GM12878 (cell line): ENCODE results near the gene LIPN. TPM values are rescaled to one million over a fixed set of nuclear protein-coding genes. Genes with fewer than 3 reads are reported as not detected.

Experiments used
- ATAC-seq: fragments of 200-7000 bp; cut with Tn5 transposase; 3 replicates; pipeline ENCODE4 v1.9.1; 2020; ENCODE audit warnings: mild to moderate bottlenecking, moderate library complexity
- BruUV-seq: library from RNA; stranded (reverse); fragments of 400-500 nt; replicated peaks from 2 replicates; lab custom pipeline; 2021; lab: Mats Ljungman, UMichigan
- CTCF ChIA-PET: fragments of 300-600 bp; sonication (Branson Sonifier 250); formaldehyde crosslinking; extraction: SDS; loops from one replicate; lab custom pipeline; 2021; ENCODE audit warnings: inconsistent platforms; lab: Yijun Ruan, JAX
- POLR2A ChIA-PET: fragments of 350-600 bp; formaldehyde crosslinking; extraction: SDS; loops from one replicate; lab custom pipeline; 2021; ENCODE audit warnings: inconsistent platforms; lab: Charles Lee
- RAD21 ChIA-PET: fragments of 300-600 bp; sonication (Branson Sonifier 250); formaldehyde crosslinking; loops from one replicate; lab custom pipeline; 2023; ENCODE audit warnings: antibody characterized with exemption; ENCODE audit not compliant: unreplicated experiment; lab: Charles Lee
- SMC1A ChIA-PET: fragments of 300-600 bp; sonication (Branson Sonifier 250); formaldehyde crosslinking; loops from one replicate; lab custom pipeline; 2023; ENCODE audit not compliant: unreplicated experiment, uncharacterized antibody; lab: Charles Lee
- DNase-seq: peaks from one replicate; pipeline ENCODE4 v3.0.0-alpha.2; 2011; ENCODE audit warnings: low read depth, low spot score
- FAIRE-seq: peaks from 3 replicates; lab custom pipeline; 2011; peaks lifted over from hg19 to GRCh38; lab: Jason Lieb, UNC
- H2AFZ ChIP-seq: 2 replicates; pipeline ENCODE4 v1.6.0; 2011; ENCODE audit warnings: low read depth, low read length, control low read depth; ENCODE audit not compliant: control insufficient read depth
- H3K27ac ChIP-seq: 2 replicates; pipeline ENCODE4 v1.5.1; 2011; ENCODE audit warnings: control low read depth; ENCODE audit not compliant: control insufficient read depth, insufficient read depth
- H3K27me3 ChIP-seq, 2 experiments: replicated peaks in 1 of 2; 2 replicates each; pipeline versions ENCODE4 v1.6.0 to v1.6.1; 2011; ENCODE audit warnings: low read length in 1 of 2; ENCODE audit not compliant: control insufficient read depth in 2 of 2, insufficient read depth in 2 of 2
- H3K36me3 ChIP-seq, 2 experiments: 2 replicates each; pipeline ENCODE4 v1.5.1; 2011; ENCODE audit warnings: low read length in 1 of 2; ENCODE audit not compliant: control insufficient read depth in 2 of 2, insufficient read depth in 2 of 2
- H3K4me1 ChIP-seq: 2 replicates; pipeline ENCODE4 v1.6.1; 2011; ENCODE audit warnings: mild to moderate bottlenecking, low read length, moderate library complexity, mixed read lengths; ENCODE audit not compliant: control insufficient read depth, insufficient read depth
- H3K4me2 ChIP-seq: 2 replicates; pipeline ENCODE4 v1.6.0; 2011; ENCODE audit warnings: control low read depth; ENCODE audit not compliant: control insufficient read depth, insufficient read depth
- H3K4me3 ChIP-seq: fragments of 200-600 bp; sonication (generic); 2 replicates; pipeline ENCODE4 v1.5.1; 2016
- H3K79me2 ChIP-seq: 2 replicates; pipeline ENCODE4 v1.6.0; 2011; ENCODE audit warnings: low read length; ENCODE audit not compliant: control insufficient read depth, insufficient read depth
- H3K9ac ChIP-seq: 2 replicates; pipeline ENCODE4 v1.8.0; 2011; ENCODE audit warnings: low read length, control low read depth, mixed read lengths; ENCODE audit not compliant: control insufficient read depth, insufficient read depth
- H3K9me3 ChIP-seq: replicated peaks from 3 replicates; pipeline ENCODE4 v1.5.1; 2011; ENCODE audit warnings: mild to moderate bottlenecking, low read length; ENCODE audit not compliant: control insufficient read depth, insufficient read depth
- H4K20me1 ChIP-seq: 2 replicates; pipeline ENCODE4 v1.6.0; 2011; ENCODE audit not compliant: control insufficient read depth, insufficient read depth
- BACH1 ChIP-seq: fragments of 450-650 bp; IDR thresholded peaks from 2 replicates; pipeline ENCODE4 v1.6.1; 2017; ENCODE audit warnings: mild to moderate bottlenecking, borderline replicate concordance
- BHLHE40 ChIP-seq, 2 experiments: fragments of 450-650 bp in 1 of 2; IDR thresholded peaks; 2 replicates each; pipeline ENCODE4 v1.6.1; 2011 to 2017; ENCODE audit warnings: low read depth in 2 of 2, borderline replicate concordance in 1 of 2, improper control_type of control experiment in 1 of 2, low read length in 1 of 2, mild to moderate bottlenecking in 1 of 2
- CBX3 ChIP-seq: fragments of 200-600 bp; sonication (generic); IDR thresholded peaks from 2 replicates; pipeline ENCODE4 v1.6.1; 2016; ENCODE audit warnings: low read depth, borderline replicate concordance
- CHD1 ChIP-seq: IDR thresholded peaks from 2 replicates; pipeline ENCODE4 v1.6.1; 2012; ENCODE audit warnings: low read depth, low read length, improper control_type of control experiment
- CREB1 ChIP-seq: IDR thresholded peaks from 2 replicates; pipeline ENCODE4 v1.6.1; 2012; ENCODE audit warnings: low read depth, mild to moderate bottlenecking, inconsistent platforms
- EP300 ChIP-seq, 2 experiments: fragments of 150-350 bp in 1 of 2; IDR thresholded peaks; 2 replicates each; pipeline ENCODE4 v1.6.1; 2011 to 2012; ENCODE audit warnings: low read depth in 2 of 2, low read length in 2 of 2, borderline replicate concordance in 1 of 2, improper control_type of control experiment in 1 of 2, inconsistent platforms in 1 of 2; ENCODE audit not compliant: control insufficient read depth in 1 of 2
- JUNB ChIP-seq: IDR thresholded peaks from 2 replicates; pipeline ENCODE4 v1.6.1; 2016; ENCODE audit warnings: antibody characterized with exemption, mild to moderate bottlenecking
- POLR2A ChIP-seq: IDR thresholded peaks from 2 replicates; pipeline ENCODE4 v1.6.1; 2011; ENCODE audit warnings: low read depth, mild to moderate bottlenecking, low read length
- SIN3A ChIP-seq: IDR thresholded peaks from 2 replicates; pipeline ENCODE4 v1.6.1; 2012; ENCODE audit warnings: low read depth, low read length, improper control_type of control experiment
- SKIL ChIP-seq: fragments of 450-650 bp; IDR thresholded peaks from 2 replicates; pipeline ENCODE4 v1.6.1; 2017; ENCODE audit warnings: mild to moderate bottlenecking, low read depth, inconsistent platforms; ENCODE audit not compliant: poor library complexity, severe bottlenecking
- SREBF1 ChIP-seq: IDR thresholded peaks from 2 replicates; pipeline ENCODE4 v1.6.1; 2012; ENCODE audit warnings: mild to moderate bottlenecking, low read length
- TAF1 ChIP-seq: IDR thresholded peaks from 2 replicates; pipeline ENCODE4 v1.6.1; 2011; ENCODE audit warnings: mild to moderate bottlenecking, low read depth, low read length, borderline replicate concordance
- TBL1XR1 ChIP-seq: IDR thresholded peaks from 2 replicates; pipeline ENCODE4 v1.6.1; 2012; ENCODE audit warnings: low read depth, low read length, improper control_type of control experiment
- WGBS: methylation state at CpG from one replicate; pipeline ENCODE4 v1.1.6; 2016; ENCODE audit warnings: low lambda C conversion rate; ENCODE audit not compliant: insufficient replicate concordance, insufficient coverage; ENCODE audit errors: missing lambda C conversion rate; 5-methylcytosine and 5-hydroxymethylcytosine counted together
- in situ Hi-C: fragments of 300-500 bp; cut with MboI; formaldehyde crosslinking; loops from 9 replicates; pipeline ENCODE4 v1.14.3; 2018; ENCODE audit warnings: mixed read lengths
- intact Hi-C: fragments of 100-400 bp; cut with micrococcal nuclease; formaldehyde crosslinking; loops from one replicate; pipeline ENCODE4 v1.14.2; 2022; ENCODE audit not compliant: unreplicated experiment
- polyA plus RNA-seq, 11 experiments: library from polyadenylated mRNA; depleted of rRNA in 4 of 11; unstranded in 6 of 11; stranded (reverse) in 5 of 11; fragments of >200 nt; fragmentation: Nextera tagmentation in 4 of 11; fragmentation: Illumina TruSeq in 1 of 11; extraction: Ambion mirVana in 4 of 11; extraction: Trizol in 1 of 11; gene quantifications; 1 replicate in 1 of 11; 2 replicates in 10 of 11; pipeline versions ENCODE4 v1.2.1 to v1.2.3, GENCODE V29; 2011 to 2016; ENCODE audit warnings: inconsistent platforms in 2 of 11, missing spikeins in 2 of 11, low read depth in 1 of 11
- total RNA-seq, 4 experiments: library from RNA; depleted of rRNA in 3 of 4; stranded (reverse); fragments of >200 nt in 3 of 4; fragmentation: Illumina TruSeq in 1 of 4; extraction: Trizol in 1 of 4; gene quantifications; 2 replicates each; pipeline versions ENCODE4 v1.2.1 to v1.2.3, GENCODE V29; 2013 to 2021
- TF ChIP-seq, protein P1 (sequence below): IDR thresholded peaks from 2 replicates; pipeline ENCODE4 v1.6.1; 2011; ENCODE audit warnings: borderline replicate concordance, low read depth, mild to moderate bottlenecking, moderate library complexity, low read length; ENCODE audit not compliant: insufficient read depth, poor library complexity, severe bottlenecking

LIPN gene
- total and polyA plus RNA-seq, 10 of the 15 experiments (the other 5 are each of a cell fraction or from before 2014, with no cell fraction given), result 0.06 to 0.23 TPM; not detected in 8

- BruUV-seq, result no TSS peak
- 64% methylated on average over 4 of the region's 4 CpGs for WGBS
- Histone ChIP-seq H3K9me3 (no peaks in the 10 kb centered on the region), H3K9ac (no peak overlapping the region), H3K27ac (no peak overlapping the region), H3K79me2 (no peaks in the 10 kb centered on the region), H3K36me3 (no peaks in the 10 kb centered on the region), H3K4me3 (no peak overlapping the region)
- CTCF ChIA-PET, result interaction anchor here (0.6 to 7.3 kb wide), 16 partner anchors 11 to 246 kb away, joined by 3 to 71 read pairs (median 10); partner anchors contain the start of gene RNLS
- intact Hi-C loops, result loop anchor here (1.0 to 5.0 kb wide), 4 partner anchors 82 to 244 kb away; partner anchors contain the start of gene RNLS
- TF ChIP-seq JUNB, result no peak
- TF ChIP-seq POLR2A, result no peak
- TF ChIP-seq SREBF1, result no peak
- TF ChIP-seq SIN3A, result no peak
- TF ChIP-seq CREB1, result no peak
- no peak for TF ChIP-seq BHLHE40 (IDR thresholded peaks at IDR 0.05; ENCODE audit: borderline replicate concordance in 1 of 2, low read depth in 2 of 2, low read length in 1 of 2)
- no peak for TF ChIP-seq TBL1XR1
- TF ChIP-seq EP300 (IDR thresholded peaks at IDR 0.05; ENCODE audit: borderline replicate concordance in 1 of 2, control insufficient read depth in 1 of 2, low read depth in 2 of 2, low read length in 2 of 2), result no peak
- TF ChIP-seq TAF1, result no peak
- no peak for TF ChIP-seq CHD1
- TF ChIP-seq SKIL, result no peak
- no peak for TF ChIP-seq BACH1
- TF ChIP-seq CBX3, result no peak
- TF ChIP-seq, protein P1, sequence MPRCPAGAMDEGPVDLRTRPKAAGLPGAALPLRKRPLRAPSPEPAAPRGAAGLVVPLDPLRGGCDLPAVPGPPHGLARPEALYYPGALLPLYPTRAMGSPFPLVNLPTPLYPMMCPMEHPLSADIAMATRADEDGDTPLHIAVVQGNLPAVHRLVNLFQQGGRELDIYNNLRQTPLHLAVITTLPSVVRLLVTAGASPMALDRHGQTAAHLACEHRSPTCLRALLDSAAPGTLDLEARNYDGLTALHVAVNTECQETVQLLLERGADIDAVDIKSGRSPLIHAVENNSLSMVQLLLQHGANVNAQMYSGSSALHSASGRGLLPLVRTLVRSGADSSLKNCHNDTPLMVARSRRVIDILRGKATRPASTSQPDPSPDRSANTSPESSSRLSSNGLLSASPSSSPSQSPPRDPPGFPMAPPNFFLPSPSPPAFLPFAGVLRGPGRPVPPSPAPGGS, result no peak
- TF ChIP-seq, all 136 proteins: peak for 0
- POLR2A ChIA-PET, result no interaction called here
- in situ Hi-C loops, result loop anchor here (5.0 kb wide), 1 partner anchor 237 kb away; no protein-coding TSS in a partner anchor
- no peak overlapping the region for H2AFZ ChIP-seq
- no peaks in the 10 kb centered on the region for H3K4me1 ChIP-seq
- DNase-seq (no peak), ATAC-seq (no peak), FAIRE-seq (no peak)
- no peak overlapping the region for H3K4me2 ChIP-seq
- RAD21 ChIA-PET, result interaction anchor here (0.5 to 4.0 kb wide), 6 partner anchors 21 to 125 kb away, joined by 3 to 20 read pairs (median 4); no protein-coding TSS in a partner anchor
- H3K27me3 ChIP-seq, result peaks cover 0 to 2% of the 10 kb centered on the region in 2 experiments; a peak in 2 of 4 replicates
- H4K20me1 ChIP-seq, result no peaks in the 10 kb centered on the region
- SMC1A ChIA-PET, result interaction anchor here (0.7 to 2.9 kb wide), 15 partner anchors 9 to 245 kb away, joined by 3 to 20 read pairs (median 4); partner anchors contain the start of gene LIPN
Measured at GRCh38 chr10:88809621-88810020, 49.8 kb downstream of the LIPN start.
